ENCODE results near the gene ABCC5. TPM values are rescaled to one million over a fixed set of nuclear protein-coding genes. Genes with fewer than 3 reads are reported as not detected.
"Not testable (repeated sequence)": the region's sequence is repeated elsewhere in the genome, so short reads cannot be mapped to it uniquely, and the experiment has no call there.

The ABCC5 gene
- total RNA-seq, 1 experiment from 2014 or later = 37.6 TPM

- no peaks in the 10 kb centered on the region for H3K9me3 ChIP-seq (ENCODE audit: control insufficient read depth, low read depth, low read length)
- H2BK20ac ChIP-seq (ENCODE audit: low read depth, low read length, poor library complexity, severe bottlenecking) = no peak overlapping the region
- Mint-ChIP-seq H3K4me3 (no peak overlapping the region), H3K4me1 (no peaks in the 10 kb centered on the region; a peak in 1 of 4 replicates), H3K9me3 (no peaks in the 10 kb centered on the region; a peak in 1 of 5 replicates), H3K27me3 (ENCODE audit: low read depth) (peaks cover 2% of the 10 kb centered on the region), H3K36me3 (ENCODE audit: insufficient read depth in 1 of 3, low read depth in 3 of 3) (no peaks in the 10 kb centered on the region), H3K27ac (no peak overlapping the region)
- H3K79me2 ChIP-seq (ENCODE audit: insufficient read depth, low read length) = no peaks in the 10 kb centered on the region
- no CpG with 5 or more reads among the region's 2 CpGs for WGBS (ENCODE audit: extremely low coverage, insufficient read length, low lambda C conversion rate)
- no peak overlapping the region for H2BK120ac ChIP-seq (ENCODE audit: low read depth, low read length, poor library complexity, severe bottlenecking)
- H3K23me2 ChIP-seq (ENCODE audit: insufficient read length, low read depth, low read length, poor library complexity, severe bottlenecking) = no peaks in the 10 kb centered on the region
- no peak overlapping the region for H3K56ac ChIP-seq (ENCODE audit: insufficient read length, low read depth, low read length)
- H4K5ac ChIP-seq (ENCODE audit: insufficient read length, low read depth, low read length) = no peak overlapping the region
- H2BK5ac ChIP-seq (ENCODE audit: insufficient read length, low read length) = no peak overlapping the region
- no peak overlapping the region for H3K4me2 ChIP-seq (ENCODE audit: insufficient read depth, insufficient read length, low read length)
- no peaks in the 10 kb centered on the region for H3K27me3 ChIP-seq (ENCODE audit: insufficient read depth, low read length)
- no peak overlapping the region for H3K18ac ChIP-seq (ENCODE audit: insufficient read length, low read depth, low read length)
- H3K9ac ChIP-seq (ENCODE audit: extremely low read depth, insufficient read length, low read length) = no peak overlapping the region
- no peak overlapping the region for H3K23ac ChIP-seq (ENCODE audit: insufficient read length, low read depth, low read length)
- H4K91ac ChIP-seq (ENCODE audit: insufficient read length, low read depth, low read length) = no peak overlapping the region
- H3K4me1 ChIP-seq (ENCODE audit: insufficient read depth, low read length) = no peaks in the 10 kb centered on the region
- no peak overlapping the region for H2AK5ac ChIP-seq (ENCODE audit: insufficient read length, low read length)
- no peak overlapping the region for H3K14ac ChIP-seq (ENCODE audit: insufficient read depth, low read length)
- H4K20me1 ChIP-seq (ENCODE audit: control insufficient read depth, insufficient read depth, insufficient read length) = no peaks in the 10 kb centered on the region
- H3K79me1 ChIP-seq (ENCODE audit: insufficient read depth, low read depth, low read length, poor library complexity, severe bottlenecking) = no peaks in the 10 kb centered on the region
- TF ChIP-seq, protein P1, sequence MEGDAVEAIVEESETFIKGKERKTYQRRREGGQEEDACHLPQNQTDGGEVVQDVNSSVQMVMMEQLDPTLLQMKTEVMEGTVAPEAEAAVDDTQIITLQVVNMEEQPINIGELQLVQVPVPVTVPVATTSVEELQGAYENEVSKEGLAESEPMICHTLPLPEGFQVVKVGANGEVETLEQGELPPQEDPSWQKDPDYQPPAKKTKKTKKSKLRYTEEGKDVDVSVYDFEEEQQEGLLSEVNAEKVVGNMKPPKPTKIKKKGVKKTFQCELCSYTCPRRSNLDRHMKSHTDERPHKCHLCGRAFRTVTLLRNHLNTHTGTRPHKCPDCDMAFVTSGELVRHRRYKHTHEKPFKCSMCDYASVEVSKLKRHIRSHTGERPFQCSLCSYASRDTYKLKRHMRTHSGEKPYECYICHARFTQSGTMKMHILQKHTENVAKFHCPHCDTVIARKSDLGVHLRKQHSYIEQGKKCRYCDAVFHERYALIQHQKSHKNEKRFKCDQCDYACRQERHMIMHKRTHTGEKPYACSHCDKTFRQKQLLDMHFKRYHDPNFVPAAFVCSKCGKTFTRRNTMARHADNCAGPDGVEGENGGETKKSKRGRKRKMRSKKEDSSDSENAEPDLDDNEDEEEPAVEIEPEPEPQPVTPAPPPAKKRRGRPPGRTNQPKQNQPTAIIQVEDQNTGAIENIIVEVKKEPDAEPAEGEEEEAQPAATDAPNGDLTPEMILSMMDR (conservative IDR thresholded peaks at IDR 0.05) = no peak
- no peak for DNase-seq
- H2AFZ ChIP-seq (ENCODE audit: low read length) = no peak overlapping the region
- H3T11ph ChIP-seq (ENCODE audit: low read length) = no peak overlapping the region
- no peak overlapping the region for H3K27ac ChIP-seq (ENCODE audit: insufficient read length, low read depth, low read length)
- no peak overlapping the region for H4K8ac ChIP-seq (replicated peaks; ENCODE audit: insufficient read length, low read depth, low read length)
- H2BK12ac ChIP-seq (ENCODE audit: insufficient read length, low read depth, low read length) = no peak overlapping the region
- H2BK15ac ChIP-seq (ENCODE audit: low read depth, low read length) = no peak overlapping the region
- H3K4ac ChIP-seq (ENCODE audit: low read depth, low read length) = no peak overlapping the region
Observed at GRCh38 chr3:184029443-184029842, 11.8 kb upstream of the ABCC5 start.

- H3K23ac ChIP-seq (ENCODE audit: insufficient read length, low read depth, low read length); H4K20me1 ChIP-seq (ENCODE audit: control insufficient read depth, insufficient read depth, insufficient read length); H3T11ph ChIP-seq (ENCODE audit: low read length); H3K9me3 ChIP-seq (ENCODE audit: control insufficient read depth, low read depth, low read length); H3K36me3 Mint-ChIP-seq (ENCODE audit: insufficient read depth in 1 of 3, low read depth in 3 of 3); H3K27ac ChIP-seq (ENCODE audit: insufficient read length, low read depth, low read length); H3K23me2 ChIP-seq (ENCODE audit: insufficient read length, low read depth, low read length, poor library complexity, severe bottlenecking); H2BK12ac ChIP-seq (ENCODE audit: insufficient read length, low read depth, low read length); H3K4me3 Mint-ChIP-seq; H3K18ac ChIP-seq (ENCODE audit: insufficient read length, low read depth, low read length); H2BK15ac ChIP-seq (ENCODE audit: low read depth, low read length); H4K5ac ChIP-seq (ENCODE audit: insufficient read length, low read depth, low read length); H2BK20ac ChIP-seq (ENCODE audit: low read depth, low read length, poor library complexity, severe bottlenecking); H3K4ac ChIP-seq (ENCODE audit: low read depth, low read length); DNase-seq; H3K4me1 ChIP-seq (ENCODE audit: insufficient read depth, low read length); H4K91ac ChIP-seq (ENCODE audit: insufficient read length, low read depth, low read length); H2AFZ ChIP-seq (ENCODE audit: low read length); H3K9ac ChIP-seq (ENCODE audit: extremely low read depth, insufficient read length, low read length); H3K27me3 Mint-ChIP-seq (ENCODE audit: low read depth); H2BK120ac ChIP-seq (ENCODE audit: low read depth, low read length, poor library complexity, severe bottlenecking); H3K79me1 ChIP-seq (ENCODE audit: insufficient read depth, low read depth, low read length, poor library complexity, severe bottlenecking); H3K4me2 ChIP-seq (ENCODE audit: insufficient read depth, insufficient read length, low read length); H2BK5ac ChIP-seq (ENCODE audit: insufficient read length, low read length); H3K9me3 Mint-ChIP-seq; H3K27me3 ChIP-seq (ENCODE audit: insufficient read depth, low read length); H3K27ac Mint-ChIP-seq; H3K4me1 Mint-ChIP-seq; H3K14ac ChIP-seq (ENCODE audit: insufficient read depth, low read length); H4K8ac ChIP-seq (replicated peaks; ENCODE audit: insufficient read length, low read depth, low read length); H3K79me2 ChIP-seq (ENCODE audit: insufficient read depth, low read length); H2AK5ac ChIP-seq (ENCODE audit: insufficient read length, low read length); H3K56ac ChIP-seq (ENCODE audit: insufficient read length, low read depth, low read length): not testable (repeated sequence)
- WGBS (ENCODE audit: extremely low coverage, insufficient read length, low lambda C conversion rate) = no CpG with 5 or more reads among the region's 1 CpG
Observed at GRCh38 chr3:184028275-184028890, 10.7 kb upstream of the ABCC5 start.
